Measurements from ENCODE around the gene GOLGA6L10.

The GOLGA6L10 gene

GRCh38 chr15:82307714-82308081 lies 41.6 kb downstream of the GOLGA6L10 start:
- TF ChIP-seq TEAD4 (IDR thresholded peaks at IDR 0.05), result no peak
- TF ChIP-seq, protein P1, sequence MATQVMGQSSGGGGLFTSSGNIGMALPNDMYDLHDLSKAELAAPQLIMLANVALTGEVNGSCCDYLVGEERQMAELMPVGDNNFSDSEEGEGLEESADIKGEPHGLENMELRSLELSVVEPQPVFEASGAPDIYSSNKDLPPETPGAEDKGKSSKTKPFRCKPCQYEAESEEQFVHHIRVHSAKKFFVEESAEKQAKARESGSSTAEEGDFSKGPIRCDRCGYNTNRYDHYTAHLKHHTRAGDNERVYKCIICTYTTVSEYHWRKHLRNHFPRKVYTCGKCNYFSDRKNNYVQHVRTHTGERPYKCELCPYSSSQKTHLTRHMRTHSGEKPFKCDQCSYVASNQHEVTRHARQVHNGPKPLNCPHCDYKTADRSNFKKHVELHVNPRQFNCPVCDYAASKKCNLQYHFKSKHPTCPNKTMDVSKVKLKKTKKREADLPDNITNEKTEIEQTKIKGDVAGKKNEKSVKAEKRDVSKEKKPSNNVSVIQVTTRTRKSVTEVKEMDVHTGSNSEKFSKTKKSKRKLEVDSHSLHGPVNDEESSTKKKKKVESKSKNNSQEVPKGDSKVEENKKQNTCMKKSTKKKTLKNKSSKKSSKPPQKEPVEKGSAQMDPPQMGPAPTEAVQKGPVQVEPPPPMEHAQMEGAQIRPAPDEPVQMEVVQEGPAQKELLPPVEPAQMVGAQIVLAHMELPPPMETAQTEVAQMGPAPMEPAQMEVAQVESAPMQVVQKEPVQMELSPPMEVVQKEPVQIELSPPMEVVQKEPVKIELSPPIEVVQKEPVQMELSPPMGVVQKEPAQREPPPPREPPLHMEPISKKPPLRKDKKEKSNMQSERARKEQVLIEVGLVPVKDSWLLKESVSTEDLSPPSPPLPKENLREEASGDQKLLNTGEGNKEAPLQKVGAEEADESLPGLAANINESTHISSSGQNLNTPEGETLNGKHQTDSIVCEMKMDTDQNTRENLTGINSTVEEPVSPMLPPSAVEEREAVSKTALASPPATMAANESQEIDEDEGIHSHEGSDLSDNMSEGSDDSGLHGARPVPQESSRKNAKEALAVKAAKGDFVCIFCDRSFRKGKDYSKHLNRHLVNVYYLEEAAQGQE (IDR thresholded peaks at IDR 0.05; ENCODE audit: low read depth), result no peak
- no peak for TF ChIP-seq TAF1 (IDR thresholded peaks at IDR 0.05; ENCODE audit: low read depth)
- TF ChIP-seq CREB1 (IDR thresholded peaks at IDR 0.05; ENCODE audit: low read depth), result no peak
- TF ChIP-seq YY1 (IDR thresholded peaks at IDR 0.05; ENCODE audit: low read depth), result no peak
- no peak for TF ChIP-seq EP300 (IDR thresholded peaks at IDR 0.05; ENCODE audit: borderline replicate concordance)
- no peak for TF ChIP-seq CEBPB (IDR thresholded peaks at IDR 0.05)
- TF ChIP-seq RAD21 (IDR thresholded peaks at IDR 0.05; ENCODE audit: low read depth), result no peak
- no peak for TF ChIP-seq TCF12 (IDR thresholded peaks at IDR 0.05; ENCODE audit: low read depth)
- TF ChIP-seq ZBTB7A (IDR thresholded peaks at IDR 0.05; ENCODE audit: low read depth), result no peak
- TF ChIP-seq, protein P2, sequence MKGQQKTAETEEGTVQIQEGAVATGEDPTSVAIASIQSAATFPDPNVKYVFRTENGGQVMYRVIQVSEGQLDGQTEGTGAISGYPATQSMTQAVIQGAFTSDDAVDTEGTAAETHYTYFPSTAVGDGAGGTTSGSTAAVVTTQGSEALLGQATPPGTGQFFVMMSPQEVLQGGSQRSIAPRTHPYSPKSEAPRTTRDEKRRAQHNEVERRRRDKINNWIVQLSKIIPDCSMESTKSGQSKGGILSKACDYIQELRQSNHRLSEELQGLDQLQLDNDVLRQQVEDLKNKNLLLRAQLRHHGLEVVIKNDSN (IDR thresholded peaks at IDR 0.05), result no peak
- no peak for TF ChIP-seq EGR1 (IDR thresholded peaks at IDR 0.05)
- TF ChIP-seq FOXM1 (IDR thresholded peaks at IDR 0.05; ENCODE audit: borderline replicate concordance, low read depth), result no peak

- TF ChIP-seq, protein P2 (IDR thresholded peaks at IDR 0.05), result no peak
- TF ChIP-seq ZBTB7A (IDR thresholded peaks at IDR 0.05; ENCODE audit: low read depth) (no peak), RAD21 (IDR thresholded peaks at IDR 0.05; ENCODE audit: low read depth) (no peak), TAF1 (IDR thresholded peaks at IDR 0.05; ENCODE audit: low read depth) (no peak), MAX (IDR thresholded peaks at IDR 0.05) (no peak), EGR1 (IDR thresholded peaks at IDR 0.05) (no peak), EP300 (IDR thresholded peaks at IDR 0.05; ENCODE audit: borderline replicate concordance) (no peak), NFIC (IDR thresholded peaks at IDR 0.05) (no peak), CREB1 (IDR thresholded peaks at IDR 0.05; ENCODE audit: low read depth) (no peak), TCF12 (IDR thresholded peaks at IDR 0.05; ENCODE audit: low read depth) (no peak), TEAD4 (IDR thresholded peaks at IDR 0.05) (no peak), YY1 (IDR thresholded peaks at IDR 0.05; ENCODE audit: low read depth) (no peak), FOXM1 (IDR thresholded peaks at IDR 0.05; ENCODE audit: borderline replicate concordance, low read depth) (no peak), CEBPB (IDR thresholded peaks at IDR 0.05) (no peak)
- TF ChIP-seq, protein P1 (IDR thresholded peaks at IDR 0.05; ENCODE audit: low read depth), result no peak
Observed at GRCh38 chr15:82306791-82307713, 42.2 kb downstream of the GOLGA6L10 start.

- TF ChIP-seq NFIC (IDR thresholded peaks at IDR 0.05) (no peak), TEAD4 (IDR thresholded peaks at IDR 0.05) (no peak), FOXM1 (IDR thresholded peaks at IDR 0.05; ENCODE audit: borderline replicate concordance, low read depth) (no peak), EP300 (IDR thresholded peaks at IDR 0.05; ENCODE audit: borderline replicate concordance) (no peak), ZBTB7A (IDR thresholded peaks at IDR 0.05; ENCODE audit: low read depth) (no peak), CEBPB (IDR thresholded peaks at IDR 0.05) (no peak), TCF12 (IDR thresholded peaks at IDR 0.05; ENCODE audit: low read depth) (no peak), EGR1 (IDR thresholded peaks at IDR 0.05) (no peak), MAX (IDR thresholded peaks at IDR 0.05) (no peak), RAD21 (IDR thresholded peaks at IDR 0.05; ENCODE audit: low read depth) (no peak), TAF1 (IDR thresholded peaks at IDR 0.05; ENCODE audit: low read depth) (no peak), CREB1 (IDR thresholded peaks at IDR 0.05; ENCODE audit: low read depth) (no peak), YY1 (IDR thresholded peaks at IDR 0.05; ENCODE audit: low read depth) (no peak)
- TF ChIP-seq, protein P2 (IDR thresholded peaks at IDR 0.05), result no peak
- TF ChIP-seq, protein P1 (IDR thresholded peaks at IDR 0.05; ENCODE audit: low read depth), result no peak
Observed at GRCh38 chr15:82305621-82306048, 43.6 kb downstream of the GOLGA6L10 start.
